Measurements from ENCODE around the gene IGF2BP1.
"Not testable (repeated sequence)": the region's sequence is repeated elsewhere in the genome, so short reads cannot be mapped to it uniquely, and the experiment has no call there.

IGF2BP1 gene

GRCh38 chr17:49020609-49021008 is 23.4 kb downstream of the IGF2BP1 start:
- no peak for DNase-seq

- no peak for DNase-seq
Observed at GRCh38 chr17:49021095-49021767, 24.0 kb downstream of the IGF2BP1 start.

GRCh38 chr17:49021768-49022103 is 24.6 kb downstream of the IGF2BP1 start:
- no peak for DNase-seq

- no peak for DNase-seq
Observed at GRCh38 chr17:49022391-49022941, 25.3 kb downstream of the IGF2BP1 start.

- DNase-seq: no peak
Observed at GRCh38 chr17:49024523-49024922, 27.3 kb downstream of the IGF2BP1 start.

GRCh38 chr17:49026447-49026846 is 29.3 kb downstream of the IGF2BP1 start:
- not testable (repeated sequence) for DNase-seq

GRCh38 chr17:49028271-49028670 is 31.1 kb downstream of the IGF2BP1 start:
- DNase-seq: no peak

GRCh38 chr17:49029801-49030200 is 32.6 kb downstream of the IGF2BP1 start:
- DNase-seq: no peak

GRCh38 chr17:49031965-49032928 is 35.1 kb downstream of the IGF2BP1 start:
- DNase-seq: peak in 1 of 2 donors; percentile 39

GRCh38 chr17:49035470-49036269 is 38.5 kb downstream of the IGF2BP1 start:
- DNase-seq: no peak

- DNase-seq: no peak
Observed at GRCh38 chr17:49036270-49036626, 39.1 kb downstream of the IGF2BP1 start.

- no peak for DNase-seq
Observed at GRCh38 chr17:49038138-49038537, 41.0 kb downstream of the IGF2BP1 start.

GRCh38 chr17:49038544-49038943 is 41.4 kb downstream of the IGF2BP1 start:
- DNase-seq: no peak

- not testable (repeated sequence) for DNase-seq
Observed at GRCh38 chr17:49039518-49039917, 42.3 kb downstream of the IGF2BP1 start.

GRCh38 chr17:49041527-49041926 is 44.3 kb downstream of the IGF2BP1 start:
- no peak for DNase-seq

GRCh38 chr17:49045376-49045775 is 48.2 kb downstream of the IGF2BP1 start:
- no peak for DNase-seq

GRCh38 chr17:49046912-49047311 is 49.7 kb downstream of the IGF2BP1 start:
- DNase-seq: no peak

- no peak for DNase-seq
Observed at GRCh38 chr17:49049265-49049664, 52.1 kb downstream of the IGF2BP1 start.

- DNase-seq: no peak
Observed at GRCh38 chr17:49050611-49051010, 53.4 kb downstream of the IGF2BP1 start.

- no peak for DNase-seq
Observed at GRCh38 chr17:49051269-49051668, 54.1 kb downstream of the IGF2BP1 start.

- no peak for DNase-seq
Observed at GRCh38 chr17:49053171-49053829, 56.1 kb downstream of the IGF2BP1 start.

- DNase-seq: no peak
Observed at GRCh38 chr17:49054342-49055092, 57.3 kb downstream of the IGF2BP1 start.

All from bone marrow (tissue), 2 donors.